ENCODE data around the gene NBPF11.
"Not testable (repeated sequence)": the region's sequence is repeated elsewhere in the genome, so short reads cannot be mapped to it uniquely, and the experiment has no call there.

- not testable (repeated sequence) for TF ChIP-seq CTCF (conservative IDR thresholded peaks at IDR 0.05; ENCODE audit: low read length); EZH2phosphoT487 (IDR thresholded peaks at IDR 0.05; ENCODE audit: borderline replicate concordance, low read depth, low read length)
Observed at GRCh38 chr1:148077458-148077857, 74.6 kb downstream of the NBPF11 start.

Data from OCI-LY7 (cell line).